HCT116 (cell line): Measurements from ENCODE around the gene MOSPD2. TPM values are rescaled to one million over a fixed set of nuclear protein-coding genes. Genes with fewer than 3 reads are reported as not detected.

Source experiments
- ATAC-seq: fragments of 200-7000 bp; cut with Tn5 transposase; 2 replicates; pipeline ENCODE4 v1.9.1; 2020; ENCODE audit warnings: mild to moderate bottlenecking, moderate library complexity
- BruUV-seq: library from RNA; stranded (reverse); fragments of 400-500 nt; replicated peaks from 2 replicates; lab custom pipeline; 2021; lab: Mats Ljungman, UMichigan
- CTCF ChIA-PET: fragments of 300-600 bp; sonication (Branson Sonifier 250); formaldehyde crosslinking; loops from one replicate; lab custom pipeline; 2021; ENCODE audit warnings: antibody characterized with exemption; lab: Charles Lee
- POLR2A ChIA-PET: fragments of 300-600, 350-600 bp; sonication (Branson Sonifier 250); formaldehyde crosslinking; loops from one replicate; lab custom pipeline; 2021; ENCODE audit warnings: antibody characterized with exemption; lab: Charles Lee
- RAD21 ChIA-PET, 2 experiments: fragments of 300-600 bp; sonication (Branson Sonifier 250); formaldehyde crosslinking; loops; one replicate each; lab custom pipeline; 2023; ENCODE audit warnings: low total read pairs in 2 of 2; ENCODE audit not compliant: uncharacterized antibody in 2 of 2, unreplicated experiment in 2 of 2, low non-redundant PET in 1 of 2; lab: Charles Lee
- DNase-seq: peaks from one replicate; pipeline ENCODE4 v3.0.0-alpha.2; 2010; ENCODE audit warnings: low read depth, low spot score
- H2AFZ ChIP-seq: fragments of 200-600 bp; shearing (Covaris generic), sonication (generic); 2 replicates; pipeline ENCODE4 v1.6.1; 2017; ENCODE audit warnings: low read depth, mixed run types, mixed read lengths, antibody characterized with exemption, low read length; ENCODE audit not compliant: poor library complexity, severe bottlenecking
- H3K27ac ChIP-seq: 2 replicates; pipeline ENCODE4 v1.5.1; 2012; ENCODE audit warnings: low read depth, low read length
- H3K27me3 ChIP-seq: fragments of 200-600 bp; sonication (generic); 2 replicates; pipeline ENCODE4 v1.6.1; 2016; ENCODE audit warnings: mixed run types, low read length, mixed read lengths; ENCODE audit not compliant: insufficient read depth
- H3K36me3 ChIP-seq, 2 experiments: fragments of 200-500 bp in 1 of 2; fragments of 200-600 bp in 1 of 2; sonication (Bioruptor generic) in 1 of 2; sonication (generic) in 1 of 2; 2 replicates each; pipeline versions ENCODE4 v1.5.1 to v1.6.1; 2014 to 2016; ENCODE audit warnings: low read length in 2 of 2, inconsistent platforms in 1 of 2, mixed read lengths in 1 of 2, mixed run types in 1 of 2; ENCODE audit not compliant: insufficient read depth in 2 of 2, control insufficient read depth in 1 of 2
- H3K4me1 ChIP-seq, 2 experiments: fragments of 200-600 bp in 1 of 2; sonication (generic) in 1 of 2; 2 replicates each; pipeline versions ENCODE4 v1.5.1 to v1.6.1; 2012 to 2017; ENCODE audit warnings: low read length in 2 of 2, inconsistent platforms in 1 of 2, mild to moderate bottlenecking in 1 of 2, mixed read lengths in 1 of 2, mixed run types in 1 of 2, moderate library complexity in 1 of 2; ENCODE audit not compliant: insufficient read depth in 2 of 2, control insufficient read depth in 1 of 2
- H3K4me2 ChIP-seq: fragments of 200-600 bp; sonication (generic); 2 replicates; pipeline ENCODE4 v1.6.1; 2017; ENCODE audit warnings: mixed run types, low read length, mixed read lengths
- H3K4me3 ChIP-seq, 2 experiments: fragments of 200-600 bp in 1 of 2; sonication (generic) in 1 of 2; replicated peaks in 1 of 2; 2 replicates each; pipeline ENCODE4 v1.5.1; 2011 to 2016; ENCODE audit warnings: low read length in 2 of 2, control low read depth in 1 of 2, low read depth in 1 of 2, mild to moderate bottlenecking in 1 of 2, mixed read lengths in 1 of 2, mixed run types in 1 of 2
- H3K79me2 ChIP-seq: fragments of 200-600 bp; sonication (generic); 2 replicates; pipeline ENCODE4 v1.6.1; 2017; ENCODE audit warnings: mild to moderate bottlenecking, mixed run types, low read length, moderate library complexity, mixed read lengths; ENCODE audit not compliant: insufficient read depth
- H3K9ac ChIP-seq: fragments of 200-600 bp; sonication (generic); 2 replicates; pipeline ENCODE4 v1.6.1; 2016; ENCODE audit warnings: low read length, mixed read lengths
- H3K9me2 ChIP-seq: fragments of 200-600 bp; sonication (generic), shearing (Covaris generic); 2 replicates; pipeline ENCODE4 v1.6.1; 2017; ENCODE audit warnings: mixed run types, mild to moderate bottlenecking, moderate library complexity; ENCODE audit not compliant: insufficient read depth
- H3K9me3 ChIP-seq, 2 experiments: fragments of 200-500 bp in 1 of 2; fragments of 200-600 bp in 1 of 2; sonication (Bioruptor generic) in 1 of 2; sonication (generic) in 1 of 2; 2 replicates each; pipeline ENCODE4 v1.6.1; 2014 to 2017; ENCODE audit warnings: low read length in 2 of 2, mixed read lengths in 2 of 2, inconsistent platforms in 1 of 2, low read depth in 1 of 2, mild to moderate bottlenecking in 1 of 2, mixed run types in 1 of 2, moderate library complexity in 1 of 2; ENCODE audit not compliant: control insufficient read depth in 1 of 2, insufficient read depth in 1 of 2
- H4K20me1 ChIP-seq: fragments of 200-600 bp; sonication (generic), shearing (Covaris generic); 2 replicates; pipeline ENCODE4 v1.6.1; 2017; ENCODE audit warnings: mixed run types, mild to moderate bottlenecking, moderate library complexity; ENCODE audit not compliant: insufficient read depth
- ATF3 ChIP-seq: IDR thresholded peaks from 2 replicates; pipeline ENCODE4 v1.6.1; 2012
- CBX3 ChIP-seq: IDR thresholded peaks from 2 replicates; pipeline ENCODE4 v1.6.1; 2012; ENCODE audit warnings: low read depth
- CEBPB ChIP-seq: IDR thresholded peaks from 2 replicates; pipeline ENCODE4 v1.6.1; 2012; ENCODE audit warnings: low read depth
- EGR1 ChIP-seq: IDR thresholded peaks from 2 replicates; pipeline ENCODE4 v1.6.1; 2012; ENCODE audit warnings: low read depth
- ELF1 ChIP-seq: IDR thresholded peaks from 2 replicates; pipeline ENCODE4 v1.6.1; 2012; ENCODE audit warnings: low read depth, borderline replicate concordance
- EZH2 ChIP-seq: fragments of 200-600 bp; sonication (generic); IDR thresholded peaks from 2 replicates; pipeline ENCODE4 v1.6.1; 2017; ENCODE audit warnings: antibody characterized with exemption, mixed run types
- FOSL1 ChIP-seq: IDR thresholded peaks from 2 replicates; pipeline ENCODE4 v1.6.1; 2012; ENCODE audit warnings: low read depth
- JUND ChIP-seq: IDR thresholded peaks from 2 replicates; pipeline ENCODE4 v1.6.1; 2012
- MAX ChIP-seq: IDR thresholded peaks from 2 replicates; pipeline ENCODE4 v1.6.1; 2012
- POLR2A ChIP-seq: IDR thresholded peaks from 2 replicates; pipeline ENCODE4 v1.7.0; 2011; ENCODE audit warnings: borderline replicate concordance; ENCODE audit not compliant: insufficient read depth, insufficient read length; ENCODE audit errors: extremely low read depth
- POLR2AphosphoS5 ChIP-seq: IDR thresholded peaks from 2 replicates; pipeline ENCODE4 v1.6.1; 2011; ENCODE audit warnings: mild to moderate bottlenecking, low read depth, low read length, moderate library complexity
- RAD21 ChIP-seq: IDR thresholded peaks from 2 replicates; pipeline ENCODE4 v1.6.1; 2012; ENCODE audit warnings: low read depth, mild to moderate bottlenecking
- REST ChIP-seq: IDR thresholded peaks from 2 replicates; pipeline ENCODE4 v1.6.1; 2012; ENCODE audit warnings: low read depth
- SIN3A ChIP-seq: IDR thresholded peaks from 2 replicates; pipeline ENCODE4 v1.6.1; 2012; ENCODE audit warnings: low read depth
- SP1 ChIP-seq: IDR thresholded peaks from 2 replicates; pipeline ENCODE4 v1.6.1; 2012; ENCODE audit warnings: low read depth
- SRF ChIP-seq: IDR thresholded peaks from 2 replicates; pipeline ENCODE4 v1.6.1; 2012; ENCODE audit warnings: low read depth
- TCF7L2 ChIP-seq: IDR thresholded peaks from 2 replicates; pipeline ENCODE4 v1.7.0; 2011; ENCODE audit warnings: borderline replicate concordance, inconsistent platforms; ENCODE audit not compliant: insufficient read depth, insufficient read length; ENCODE audit errors: extremely low read depth
- ZBTB33 ChIP-seq: IDR thresholded peaks from 2 replicates; pipeline ENCODE4 v1.6.1; 2011; ENCODE audit warnings: mild to moderate bottlenecking, low read length, moderate library complexity; ENCODE audit not compliant: insufficient replicate concordance; ENCODE audit errors: extremely low read depth
- ZFX ChIP-seq: fragments of 450-650 bp; IDR thresholded peaks from 2 replicates; pipeline ENCODE4 v1.6.1; 2017
- intact Hi-C: fragments of 100-400 bp; cut with micrococcal nuclease; formaldehyde crosslinking; loops from 2 replicates; pipeline ENCODE4 v1.10.0; 2022
- total RNA-seq: library from RNA; stranded (reverse); gene quantifications from one replicate; pipeline ENCODE4 v1.2.1, GENCODE V29; 2021; ENCODE audit not compliant: unreplicated experiment

Gene MOSPD2
- total RNA-seq, 1 experiment from 2014 or later: 8.9 TPM

- Histone ChIP-seq H3K27me3 (no peaks in the 10 kb centered on the region), H2AFZ (no peak overlapping the region), H3K9me2 (no peaks in the 10 kb centered on the region), H3K4me3 (no peak overlapping the region), H3K79me2 (no peaks in the 10 kb centered on the region), H3K4me2 (no peak overlapping the region), H3K9me3 (no peaks in the 10 kb centered on the region), H3K27ac (no peak overlapping the region), H3K4me1 (no peaks in the 10 kb centered on the region), H3K9ac (no peak overlapping the region), H4K20me1 (no peaks in the 10 kb centered on the region), H3K36me3 (no peaks in the 10 kb centered on the region)
- no peak for TF ChIP-seq TCF7L2
- TF ChIP-seq ZBTB33: no peak
- no peak for TF ChIP-seq RAD21
- no peak for TF ChIP-seq SIN3A
- TF ChIP-seq JUND: no peak
- no peak for TF ChIP-seq ATF3
- no peak for TF ChIP-seq POLR2A
- TF ChIP-seq EZH2: no peak
- no peak for TF ChIP-seq POLR2AphosphoS5
- TF ChIP-seq REST: no peak
- no peak for TF ChIP-seq ZFX
- TF ChIP-seq FOSL1: no peak
- TF ChIP-seq CEBPB: no peak
- TF ChIP-seq EGR1: no peak
- no peak for TF ChIP-seq SP1
- no peak for TF ChIP-seq CBX3
- TF ChIP-seq MAX: no peak
- no peak for TF ChIP-seq ELF1
- no peak for TF ChIP-seq SRF
- DNase-seq (no peak), ATAC-seq (no peak)
- POLR2A ChIA-PET: no interaction called here
- RAD21 ChIA-PET: no interaction called here
- BruUV-seq: no TSS peak
- CTCF ChIA-PET: no interaction called here
- intact Hi-C loops: no loop called here
Measured at GRCh38 chrX:14942341-14942740, 69.1 kb downstream of the MOSPD2 start.
